ENCODE data around the gene PTCD1.

The PTCD1 gene

DNA sequence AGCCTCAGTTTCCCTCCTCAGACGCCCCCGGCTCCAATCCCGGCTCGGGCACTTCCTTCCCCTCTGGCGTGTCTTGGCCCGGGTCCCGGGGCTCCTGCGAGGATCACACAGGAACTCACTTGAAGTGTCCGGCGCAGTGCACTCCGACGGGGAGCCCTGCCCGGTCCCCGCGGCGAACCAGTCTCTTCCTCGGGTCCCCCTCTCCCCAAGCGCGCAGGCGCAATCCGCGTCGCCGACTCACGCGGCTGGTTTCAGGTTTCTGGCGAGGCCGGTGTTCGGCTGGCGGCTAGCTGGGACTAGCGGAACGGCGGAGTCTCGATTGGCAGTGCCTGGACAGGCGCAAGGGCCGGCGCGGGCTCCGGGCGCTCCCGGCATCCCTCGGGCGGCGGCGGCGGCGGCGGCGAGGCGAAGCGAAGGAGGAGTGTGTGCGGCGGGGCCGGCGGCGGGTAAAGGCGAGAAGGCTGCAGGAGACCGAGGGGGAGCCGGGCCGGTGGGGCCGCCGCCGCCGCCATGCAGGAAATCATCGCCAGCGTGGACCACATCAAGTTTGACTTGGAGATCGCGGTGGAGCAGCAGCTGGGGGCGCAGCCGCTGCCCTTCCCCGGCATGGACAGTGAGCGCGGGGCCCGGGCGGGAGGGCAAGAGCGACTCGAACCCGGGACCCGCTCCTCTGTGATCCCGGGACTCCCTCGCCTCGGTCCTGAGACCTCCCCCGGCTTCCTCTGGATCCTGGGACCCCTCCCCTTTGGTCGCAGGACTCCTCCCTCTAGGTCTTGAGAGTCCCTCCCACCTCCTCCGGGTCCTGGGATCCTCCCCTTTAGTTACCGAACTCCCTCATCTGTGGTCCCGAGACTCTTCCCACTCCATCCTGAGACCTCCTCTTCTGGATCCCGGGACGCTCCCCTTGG, at the start of gene PTCD1, which contains the start of gene CPSF4:
PTCD1 (minus strand) TSS at position 226 of the 908 bp plus-strand sequence. CDS start 3,556 bp downstream, outside the sequence.
CPSF4 (plus strand) TSS at position 371 of the 908 bp plus-strand sequence; CDS start at position 511, 140 bp downstream.
- DNase-seq = peak; percentile 95

GRCh38 chr7:99485094-99485493, 46.5 kb upstream of the PTCD1 start:
- DNase-seq = no peak

GRCh38 chr7:99478464-99479440, 40.2 kb upstream of the PTCD1 start:
- no peak for DNase-seq

DNA sequence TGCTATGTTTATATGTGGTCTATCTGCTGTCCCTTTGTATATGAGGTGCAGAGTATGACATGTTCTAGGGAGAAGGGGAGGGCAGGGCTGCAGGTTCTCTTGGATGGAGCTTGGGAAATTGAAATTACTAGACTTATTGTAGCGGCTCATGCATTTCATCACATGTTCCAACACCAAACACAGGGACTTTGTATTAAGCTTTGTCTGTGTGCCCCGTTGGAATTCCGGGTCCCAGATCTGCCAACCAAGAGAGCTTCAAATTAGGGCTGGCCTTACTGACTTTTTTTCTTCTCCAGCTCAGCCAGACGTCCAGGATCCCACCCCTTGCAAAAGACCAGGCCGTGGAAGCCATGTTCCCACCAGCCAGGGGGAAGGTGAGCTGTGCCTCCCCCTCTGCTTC, 37.5 kb upstream of the PTCD1 start:
- no peak for DNase-seq

- no peak for DNase-seq
Observed at GRCh38 chr7:99473315-99473596, 34.7 kb upstream of the PTCD1 start.

DNA sequence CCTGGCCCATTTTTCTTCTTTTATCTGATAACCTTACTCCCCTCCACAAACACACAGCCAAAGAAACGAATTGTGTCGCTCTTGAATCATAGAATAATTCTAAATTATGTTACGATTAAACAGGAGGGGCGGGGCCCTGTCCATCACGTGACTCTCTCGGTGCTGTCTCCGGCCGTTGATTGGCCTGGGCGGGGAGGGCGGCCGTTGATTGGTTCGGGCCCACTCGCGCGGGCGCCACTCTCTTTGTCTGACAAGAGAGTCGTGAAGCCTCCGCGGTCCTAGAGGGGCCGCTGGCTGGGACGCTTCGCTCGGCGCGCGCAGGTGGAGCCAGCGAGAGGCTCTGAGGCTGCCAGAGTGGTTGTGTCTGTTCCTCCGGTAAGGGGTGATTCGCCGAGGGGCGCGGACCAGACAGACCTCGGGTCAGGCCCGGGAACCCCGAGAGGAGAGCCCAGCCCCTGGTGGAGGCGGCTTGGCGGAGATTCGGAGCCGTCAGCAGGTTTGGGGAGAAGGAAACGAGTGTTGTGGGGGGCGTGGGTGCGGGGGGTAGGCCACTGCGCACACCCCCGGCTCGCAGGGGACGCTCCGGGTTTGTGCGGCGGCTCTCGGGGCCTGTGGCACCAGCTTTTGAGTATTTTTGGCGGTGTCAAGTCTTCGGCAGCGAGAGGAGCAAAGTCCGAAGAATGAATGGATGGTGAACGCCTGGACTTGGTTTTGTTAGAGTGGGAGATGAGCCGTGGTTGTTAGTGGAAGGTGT, 34.1 kb upstream of the PTCD1 start, which contains the start of gene ZNF789:
ZNF789 (plus strand) TSS at position 330 of the 754 bp plus-strand sequence. CDS start 3,567 bp downstream, outside the sequence.
- peak; percentile 99 for DNase-seq

DNA sequence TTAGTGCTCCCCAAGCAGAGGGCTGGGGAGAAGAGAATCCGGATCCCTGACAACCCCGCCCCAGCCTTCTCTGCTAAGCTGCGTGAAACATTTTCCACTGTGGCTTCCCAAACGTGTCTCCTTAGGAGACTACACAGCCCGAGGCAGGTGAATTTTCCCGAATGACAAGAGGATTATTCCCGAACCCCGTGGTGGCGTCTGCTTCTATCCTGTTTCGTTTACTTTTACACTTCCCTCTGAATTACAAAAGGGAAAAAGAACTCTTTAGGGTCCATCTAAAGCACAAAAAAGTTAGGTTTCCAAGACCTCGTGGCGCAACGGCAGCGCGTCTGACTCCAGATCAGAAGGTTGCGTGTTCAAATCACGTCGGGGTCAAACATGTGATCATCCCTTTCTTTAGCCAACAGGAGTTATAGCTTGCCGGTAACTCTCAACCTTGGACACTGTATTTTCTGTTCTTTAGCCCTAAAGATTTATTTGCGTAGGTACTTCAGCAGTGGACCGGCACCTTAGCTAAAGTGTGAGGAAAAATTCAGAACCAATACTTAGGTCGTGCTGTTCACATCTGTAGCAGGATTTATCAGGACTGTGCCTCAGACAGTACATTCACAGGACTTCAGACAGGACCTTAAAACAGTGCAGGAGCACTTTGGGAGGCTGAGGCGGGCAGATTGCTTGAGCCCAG, 30.9 kb upstream of the PTCD1 start:
- DNase-seq = no peak

DNA sequence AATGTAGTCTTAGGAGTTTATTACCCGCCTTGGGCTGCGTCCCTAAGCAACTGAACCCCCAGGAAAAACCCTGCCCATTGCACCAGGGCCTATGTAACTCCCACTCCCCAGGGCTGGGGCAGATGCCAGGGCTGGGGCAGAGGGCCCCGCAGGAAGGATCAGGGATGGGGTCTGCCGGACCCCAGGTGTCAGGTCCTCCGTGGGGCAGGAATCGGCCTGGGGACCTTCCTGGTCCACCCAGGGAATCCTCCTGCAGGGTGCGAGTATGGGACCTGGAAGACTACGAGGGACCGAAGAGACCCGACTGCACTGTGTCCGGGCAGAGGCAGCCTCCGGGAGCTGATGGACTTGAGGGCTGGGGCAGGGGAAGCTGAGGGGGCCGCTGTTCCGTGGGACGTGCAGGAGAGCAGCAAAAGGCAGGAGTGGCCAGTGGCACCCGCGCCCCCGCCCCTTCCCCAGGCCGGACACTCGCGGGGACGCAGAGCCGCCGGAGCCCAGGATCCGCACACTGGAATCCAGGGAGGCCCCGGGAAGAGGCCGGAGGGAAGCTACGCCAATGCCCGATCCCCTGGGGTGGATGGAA, 29.8 kb upstream of the PTCD1 start:
- DNase-seq = no peak

GRCh38 chr7:99465421-99465768, 26.8 kb upstream of the PTCD1 start:
- no peak for DNase-seq

GRCh38 chr7:99461221-99461620, 22.6 kb upstream of the PTCD1 start:
- no peak for DNase-seq

DNA sequence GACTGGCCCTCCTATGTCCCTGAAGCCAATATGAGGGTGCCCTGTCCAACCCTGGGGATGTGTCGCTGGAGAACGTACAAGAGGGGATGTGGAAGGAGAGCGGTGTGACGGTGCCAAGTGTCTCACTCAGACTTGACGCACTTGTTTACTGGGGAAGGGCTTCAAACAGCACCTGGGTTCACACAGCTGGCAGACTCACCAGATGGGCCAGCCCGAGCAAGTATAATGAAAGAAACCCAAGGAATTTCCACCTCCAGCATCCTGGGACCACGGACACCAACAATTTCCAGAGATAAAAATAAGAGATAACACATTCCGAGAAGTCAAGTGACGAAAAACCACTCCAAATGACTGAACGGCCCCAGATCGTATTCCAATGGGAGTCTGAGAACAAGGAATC, 22.1 kb upstream of the PTCD1 start:
- no peak for DNase-seq

DNA sequence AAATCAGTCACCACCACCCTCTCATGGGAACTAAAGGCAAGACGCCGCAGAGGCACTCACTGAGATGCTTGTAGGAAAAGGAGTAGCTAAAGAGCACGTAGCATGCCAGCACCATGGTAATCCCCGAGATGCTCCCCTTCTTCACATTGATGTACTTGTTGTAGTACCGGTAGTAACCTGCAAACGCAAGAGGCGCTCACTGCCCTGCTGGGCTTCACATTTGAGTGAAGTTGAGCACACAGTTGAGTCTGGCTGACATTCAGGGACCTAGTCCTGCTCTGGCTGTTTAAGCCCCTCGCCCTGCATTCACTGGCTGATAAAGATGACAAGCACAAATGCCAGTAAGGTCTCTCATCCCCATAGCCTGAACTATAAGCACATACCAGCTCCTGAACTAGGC, 20.5 kb upstream of the PTCD1 start:
- DNase-seq = peak; percentile 44

GRCh38 chr7:99457650-99458493, 19.3 kb upstream of the PTCD1 start:
- no peak for DNase-seq

- DNase-seq = no peak
Observed at GRCh38 chr7:99457050-99457649, 18.6 kb upstream of the PTCD1 start.

DNA sequence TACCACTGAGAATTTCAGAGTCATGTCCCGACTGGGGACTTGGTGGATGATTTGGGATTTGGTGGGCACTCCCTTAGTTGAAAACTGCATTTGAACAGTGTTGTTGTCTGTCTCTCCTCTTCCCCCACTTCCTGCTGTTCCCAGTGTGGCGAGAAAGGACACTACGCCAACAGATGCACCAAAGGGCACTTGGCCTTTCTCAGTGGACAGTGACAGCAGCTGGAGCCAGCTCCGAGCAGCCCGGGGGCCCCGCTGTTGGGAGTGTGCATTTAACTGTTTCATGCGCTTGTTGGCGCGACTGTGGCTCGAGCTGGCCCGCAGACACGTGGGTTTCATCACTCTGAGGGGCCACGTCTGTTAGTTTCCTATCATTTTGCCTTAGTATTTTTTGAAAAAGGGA, 17.7 kb upstream of the PTCD1 start:
- DNase-seq = no peak

- no peak for DNase-seq
Observed at GRCh38 chr7:99455874-99456273, 17.3 kb upstream of the PTCD1 start.

DNA sequence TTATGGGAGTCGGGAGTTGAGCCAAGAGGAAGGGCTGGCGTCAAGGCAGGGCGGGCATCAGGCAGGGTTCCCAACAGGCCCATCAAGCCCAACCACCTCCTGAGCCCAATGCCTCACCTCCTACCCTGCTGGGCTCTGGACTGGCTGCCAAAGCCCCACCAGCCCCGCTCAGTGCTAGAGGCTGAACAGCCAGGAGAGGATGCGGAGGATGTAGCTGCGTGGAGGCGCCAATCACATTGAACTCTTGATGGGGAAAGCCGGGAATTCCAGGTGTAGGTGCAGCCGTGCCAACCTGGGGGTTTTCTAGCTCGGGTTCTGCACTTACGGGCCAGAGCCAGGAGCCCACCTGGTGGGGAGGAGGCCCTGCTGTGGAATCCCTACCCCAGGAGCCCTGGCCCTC, 14.5 kb upstream of the PTCD1 start:
- DNase-seq = no peak

DNA sequence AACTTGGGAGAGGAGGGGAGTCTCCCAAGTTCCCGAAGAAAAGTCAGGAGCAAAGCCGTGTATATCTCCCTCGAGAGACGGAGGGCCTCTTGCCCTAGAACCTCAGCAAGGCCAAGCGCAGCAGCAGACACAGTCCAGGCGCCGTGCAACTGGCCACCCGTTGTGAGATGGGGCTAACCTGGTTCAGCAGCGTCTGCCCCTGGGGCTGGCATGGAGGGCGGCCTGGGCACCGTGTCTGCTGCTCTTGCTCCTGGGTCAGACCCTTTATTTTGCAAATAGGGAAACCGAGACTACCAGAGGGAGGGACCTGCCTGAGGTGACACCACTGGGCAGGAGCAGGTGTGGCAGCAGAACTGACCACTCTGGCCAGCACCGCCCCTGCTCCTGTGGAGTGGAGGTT, 13.9 kb upstream of the PTCD1 start:
- no peak for DNase-seq

DNA sequence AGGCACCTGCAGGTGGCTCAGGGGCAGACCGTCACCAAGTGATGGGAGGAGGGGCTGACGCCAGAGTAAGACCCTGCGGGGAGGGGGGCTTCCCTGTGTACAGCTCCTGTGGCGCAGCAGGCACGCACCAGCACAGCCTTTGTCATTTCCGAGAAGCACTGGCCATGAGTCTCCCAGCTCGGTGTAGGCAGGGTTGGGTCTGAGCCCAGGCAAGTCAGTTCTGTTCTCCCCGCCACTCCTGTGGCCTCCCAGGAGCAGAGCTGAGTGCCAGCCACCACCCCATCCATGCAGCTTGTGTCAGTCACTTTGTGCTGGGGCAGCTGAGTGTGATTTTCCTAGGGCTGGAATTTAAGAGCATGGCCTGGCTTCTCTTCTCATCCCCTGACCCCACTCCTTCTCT, 13.3 kb upstream of the PTCD1 start:
- DNase-seq = no peak

DNA sequence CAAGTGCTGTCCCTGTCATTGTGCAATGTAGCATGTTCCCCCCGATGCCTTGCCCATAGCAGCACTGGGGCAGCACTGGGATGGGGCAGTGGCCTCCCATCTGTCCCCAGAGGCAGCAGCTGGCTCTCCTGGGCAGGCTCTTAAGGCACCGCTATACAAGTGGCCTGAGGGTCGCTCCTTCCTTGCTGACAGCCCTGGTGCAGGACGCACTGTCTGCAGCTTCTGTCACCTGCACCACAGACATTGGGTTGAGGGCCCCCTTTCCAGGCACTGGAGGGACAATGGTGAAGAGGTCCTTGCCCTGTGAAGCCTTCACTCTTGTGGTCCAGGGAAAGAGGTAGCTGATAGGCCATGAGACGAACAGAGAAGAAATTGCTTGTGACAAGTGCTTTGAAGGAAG, 10.7 kb upstream of the PTCD1 start:
- DNase-seq = no peak

DNA sequence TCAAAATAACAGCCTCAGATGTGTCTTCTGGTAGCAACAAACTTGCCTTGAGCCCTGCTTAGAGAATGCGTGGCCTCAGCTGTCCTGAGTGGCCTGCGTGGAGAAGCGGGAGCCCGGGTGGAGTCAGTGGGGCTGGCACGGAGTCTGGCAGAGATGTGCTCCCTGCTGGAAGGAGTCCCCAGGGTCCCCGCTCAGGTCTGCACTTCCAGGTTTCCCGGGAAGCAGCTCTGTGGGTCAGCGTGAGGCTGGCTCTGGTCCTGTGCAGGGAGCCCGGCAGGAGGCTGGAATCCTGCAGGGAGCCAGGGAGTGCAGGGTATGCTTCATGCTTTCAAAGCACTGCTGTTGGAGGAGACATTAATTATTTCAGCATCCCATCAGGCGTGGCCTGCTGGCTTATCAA, 10.3 kb upstream of the PTCD1 start:
- no peak for DNase-seq

Data from stimulated activated CD4-positive, alpha-beta T cell treated with anti-CD3 and anti-CD28 coated beads, Interleukin-1b, Interleukin-23, amount 100 ng/mL, for 48 hours (primary cell).